T47D (cell line): ENCODE results near the gene NDC1.

Experiments
- DNase-seq, 2 experiments: peaks; one replicate each; pipeline versions ENCODE4 v3.0.0 to v3.0.0-alpha.2; 2011 to 2012; ENCODE audit warnings: low read depth in 1 of 2, low spot score in 1 of 2
- JUND ChIP-seq: IDR thresholded peaks from 2 replicates; pipeline ENCODE4 v1.6.1; 2012; ENCODE audit warnings: low read depth
- in situ Hi-C: cut with HindIII; loops from 2 replicates; pipeline ENCODE4 v1.10.0; 2016; ENCODE audit warnings: low sequenced_read_pairs, low pct_unique_long_range_greater_than_20kb

Gene NDC1

GRCh38 chr1:53730224-53730865 lies 107.8 kb downstream of the NDC1 start:
- in situ Hi-C loops: no loop called here
- no peak for TF ChIP-seq JUND

GRCh38 chr1:53729456-53730223 lies 108.5 kb downstream of the NDC1 start:
- TF ChIP-seq JUND: no peak
- no peak for DNase-seq
- in situ Hi-C loops: no loop called here

More at GRCh38 chr1:53730224-53730865, 107.8 kb downstream of the NDC1 start:
- DNase-seq: no peak

GRCh38 chr1:53728702-53729455 lies 109.2 kb downstream of the NDC1 start:
- no peak for DNase-seq
- TF ChIP-seq JUND: no peak
- in situ Hi-C loops: no loop called here

GRCh38 chr1:53728196-53728595 lies 109.9 kb downstream of the NDC1 start:
- no peak for DNase-seq
- in situ Hi-C loops: no loop called here
- TF ChIP-seq JUND: no peak

GRCh38 chr1:53727461-53728092 lies 110.5 kb downstream of the NDC1 start:
- in situ Hi-C loops: no loop called here
- no peak for DNase-seq
- no peak for TF ChIP-seq JUND

- DNase-seq: no peak
- TF ChIP-seq JUND: no peak
- in situ Hi-C loops: no loop called here
Observed at GRCh38 chr1:53726009-53726600, 112.0 kb downstream of the NDC1 start.

GRCh38 chr1:53725238-53725689 lies 112.8 kb downstream of the NDC1 start:
- in situ Hi-C loops: no loop called here
- no peak for TF ChIP-seq JUND
- no peak for DNase-seq

- TF ChIP-seq JUND: no peak
- DNase-seq: no peak
- in situ Hi-C loops: no loop called here
Observed at GRCh38 chr1:53722025-53722424, 116.1 kb downstream of the NDC1 start.

- in situ Hi-C loops: no loop called here
- no peak for DNase-seq
Observed at GRCh38 chr1:53721088-53721487, 117.0 kb downstream of the NDC1 start.

GRCh38 chr1:53719469-53719868 lies 118.6 kb downstream of the NDC1 start:
- in situ Hi-C loops: no loop called here
- no peak for DNase-seq
- TF ChIP-seq JUND: no peak

More at GRCh38 chr1:53721088-53721487, 117.0 kb downstream of the NDC1 start:
- no peak for TF ChIP-seq JUND

GRCh38 chr1:53718443-53718842 lies 119.7 kb downstream of the NDC1 start:
- TF ChIP-seq JUND: no peak
- DNase-seq: no peak
- in situ Hi-C loops: no loop called here
